Activated CD8-positive, alpha-beta T cell treated with anti-CD3 and anti-CD28 coated beads for 36 hours (primary cell): ENCODE data around the gene NEDD9. TPM values are rescaled to one million over a fixed set of nuclear protein-coding genes. Genes with fewer than 3 reads are reported as not detected.

Experiments
- ATAC-seq: fragments of 200-7000 bp; cut with Tn5 transposase; one replicate; pipeline ENCODE4 v1.10.0; 2021; ENCODE audit warnings: mild to moderate bottlenecking, moderate library complexity
- CTCF ChIA-PET: fragments of 350-600 bp; sonication (Branson Sonifier 250); formaldehyde crosslinking; loops from one replicate; lab custom pipeline; 2021; ENCODE audit warnings: antibody characterized with exemption; lab: Charles Lee
- POLR2A ChIA-PET: fragments of 350-600 bp; sonication (Branson Sonifier 250); formaldehyde crosslinking; loops from one replicate; lab custom pipeline; 2021; ENCODE audit warnings: antibody characterized with exemption; lab: Charles Lee
- DNase-seq: peaks from one replicate; pipeline ENCODE4 v3.0.0-alpha.2; 2020
- H3K27ac Mint-ChIP-seq: one replicate; pipeline ENCODE4 v1.8.0; 2021; ENCODE audit warnings: mild to moderate bottlenecking, mixed read lengths
- H3K27me3 Mint-ChIP-seq: one replicate; pipeline ENCODE4 v1.8.0; 2021; ENCODE audit warnings: mixed read lengths
- H3K36me3 Mint-ChIP-seq: one replicate; pipeline ENCODE4 v1.8.0; 2021; ENCODE audit warnings: low read depth, mixed read lengths
- H3K4me1 Mint-ChIP-seq: one replicate; pipeline ENCODE4 v1.8.0; 2021; ENCODE audit warnings: low read depth, mixed read lengths
- H3K4me3 Mint-ChIP-seq: one replicate; pipeline ENCODE4 v1.8.0; 2021; ENCODE audit warnings: mild to moderate bottlenecking, moderate library complexity, mixed read lengths
- H3K9me3 Mint-ChIP-seq: one replicate; pipeline ENCODE4 v1.8.0; 2021; ENCODE audit warnings: mixed read lengths
- CTCF ChIP-seq: fragments of 200-600 bp; IDR thresholded peaks from one replicate; pipeline ENCODE4 v1.8.0; 2022; ENCODE audit warnings: antibody characterized with exemption, mild to moderate bottlenecking
- intact Hi-C: fragments of 100-400 bp; cut with micrococcal nuclease; formaldehyde crosslinking; loops from one replicate; pipeline ENCODE4 v1.10.0; 2022
- total RNA-seq, 2 experiments: library from RNA; stranded (reverse); gene quantifications; one replicate each; pipeline ENCODE4 v1.2.3, GENCODE V29; 2021

The NEDD9 gene
- total RNA-seq, 2 experiments from 2014 or later, result 26.6 to 29.7 TPM

DNA sequence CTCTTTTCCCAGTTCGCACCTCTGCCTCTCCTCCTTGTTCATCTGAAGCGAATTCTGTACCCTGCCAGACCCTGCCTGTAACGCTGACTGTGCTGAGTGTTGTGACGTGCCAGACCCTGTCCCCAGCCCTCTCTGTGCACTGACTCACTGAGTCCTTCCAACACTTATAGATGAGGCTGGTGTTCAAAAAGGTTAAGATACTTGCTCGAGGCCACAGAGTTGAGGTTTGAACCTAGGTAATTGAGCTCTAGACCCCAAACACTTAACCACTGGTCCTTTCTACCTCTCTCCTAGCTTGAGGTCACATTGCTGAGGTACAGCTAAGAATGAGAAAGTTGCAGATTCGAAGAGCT lies 45.7 kb upstream of the NEDD9 start:
- peak overlapping the region; percentile 39 for H3K4me3 Mint-ChIP-seq
- POLR2A ChIA-PET, result interaction anchor here (0.8 to 1.5 kb wide), 8 partner anchors 11 to 142 kb away, joined by 3 to 5 read pairs (median 3); partner anchors contain the start of gene NEDD9
- H3K4me1 Mint-ChIP-seq, result peaks cover 45% of the 10 kb centered on the region
- no peaks in the 10 kb centered on the region for H3K9me3 Mint-ChIP-seq
- peaks cover 16% of the 10 kb centered on the region for H3K36me3 Mint-ChIP-seq
- intact Hi-C loops, result loop anchor here (5.0 kb wide), 1 partner anchor 46 kb away; the partner anchor contains the start of gene NEDD9
- peak overlapping the region; percentile 88 for H3K27ac Mint-ChIP-seq
- DNase-seq, result peak; percentile 62
- no peaks in the 10 kb centered on the region for H3K27me3 Mint-ChIP-seq
- peak; percentile 83 for ATAC-seq
- no peak for TF ChIP-seq CTCF
- CTCF ChIA-PET, result interaction anchor here (0.8 to 3.6 kb wide), 9 partner anchors 10 to 219 kb away, joined by 3 to 11 read pairs (median 4); no protein-coding TSS in a partner anchor

GRCh38 chr6:11277275-11278206 lies 45.1 kb upstream of the NEDD9 start:
- intact Hi-C loops, result loop anchor here (2.0 to 5.0 kb wide), 2 partner anchors 45 to 47 kb away; partner anchors contain the start of gene NEDD9
- ChIA-PET CTCF (interaction anchor here (0.8 to 3.6 kb wide), 11 partner anchors 10 to 219 kb away, joined by 3 to 11 read pairs (median 4); no protein-coding TSS in a partner anchor), POLR2A (interaction anchor here (0.6 to 1.5 kb wide), 10 partner anchors 12 to 141 kb away, joined by 3 to 5 read pairs (median 3); partner anchors contain the start of gene NEDD9)
- Mint-ChIP-seq H3K4me1 (peaks cover 45% of the 10 kb centered on the region), H3K27me3 (no peaks in the 10 kb centered on the region), H3K27ac (peak overlapping the region; percentile 88), H3K36me3 (peaks cover 20% of the 10 kb centered on the region), H3K4me3 (peak overlapping the region; percentile 39), H3K9me3 (no peaks in the 10 kb centered on the region)
- no peak for TF ChIP-seq CTCF
- DNase-seq, result peak; percentile 48
- peak; percentile 65 for ATAC-seq

DNA sequence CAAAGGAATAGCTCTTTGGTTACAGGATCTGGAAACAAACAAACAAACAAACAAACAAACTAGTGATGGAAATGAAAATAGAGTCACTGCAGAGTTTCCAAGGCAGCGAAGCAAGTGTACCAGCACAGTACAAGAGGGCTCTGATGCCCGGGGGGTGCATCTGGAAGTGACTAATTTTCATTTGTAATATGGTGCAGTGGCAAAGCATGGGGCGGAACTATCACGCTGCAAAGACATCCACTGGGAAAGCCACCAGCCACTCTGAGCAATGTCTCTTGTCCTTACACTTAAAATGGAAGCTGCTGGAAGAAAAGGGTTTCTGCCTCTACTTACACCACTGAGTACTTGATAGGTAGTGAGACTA lies 44.4 kb upstream of the NEDD9 start:
- no peak overlapping the region for H3K4me3 Mint-ChIP-seq
- POLR2A ChIA-PET, result interaction anchor here (1.1 to 1.2 kb wide), 3 partner anchors 54 to 140 kb away, joined by 3 read pairs; no protein-coding TSS in a partner anchor
- H3K27ac Mint-ChIP-seq, result peak overlapping the region; percentile 88
- H3K4me1 Mint-ChIP-seq, result peaks cover 45% of the 10 kb centered on the region
- H3K9me3 Mint-ChIP-seq, result no peaks in the 10 kb centered on the region
- H3K36me3 Mint-ChIP-seq, result peaks cover 24% of the 10 kb centered on the region
- no peak for TF ChIP-seq CTCF
- peak; percentile 21 for DNase-seq
- CTCF ChIA-PET, result interaction anchor here (1.0 to 3.6 kb wide), 5 partner anchors 11 to 219 kb away, joined by 3 to 11 read pairs (median 4); no protein-coding TSS in a partner anchor
- no peak for ATAC-seq
- intact Hi-C loops, result loop anchor here (2.0 to 5.0 kb wide), 2 partner anchors 45 to 48 kb away; partner anchors contain the start of gene NEDD9
- H3K27me3 Mint-ChIP-seq, result no peaks in the 10 kb centered on the region

DNA sequence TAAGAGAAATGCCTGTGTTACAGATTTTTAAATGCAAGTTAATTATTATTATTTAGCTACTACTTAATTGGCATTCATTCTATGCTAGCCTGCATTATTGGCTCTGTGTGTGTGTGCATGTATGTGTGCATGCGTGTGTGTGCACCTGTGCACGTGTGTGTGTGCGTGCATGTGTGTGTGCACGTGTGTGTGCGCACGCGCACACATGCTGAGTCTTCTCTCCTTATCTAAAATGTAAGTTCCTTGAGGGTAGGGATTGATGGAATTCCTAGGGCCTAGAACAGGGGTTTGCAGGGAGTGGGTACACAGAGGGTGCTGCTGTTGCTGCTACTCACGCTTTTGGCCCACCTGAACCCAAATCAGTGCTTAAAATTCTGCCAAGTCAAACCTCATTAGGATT lies 43.8 kb upstream of the NEDD9 start:
- Mint-ChIP-seq H3K4me3 (no peak overlapping the region), H3K27ac (peak overlapping the region; percentile 88), H3K9me3 (no peaks in the 10 kb centered on the region), H3K4me1 (peaks cover 45% of the 10 kb centered on the region), H3K27me3 (no peaks in the 10 kb centered on the region), H3K36me3 (peaks cover 25% of the 10 kb centered on the region)
- DNase-seq (no peak), ATAC-seq (no peak)
- POLR2A ChIA-PET, result interaction anchor here (0.8 to 1.2 kb wide), 3 partner anchors 9 to 40 kb away, joined by 3 to 4 read pairs (median 3); no protein-coding TSS in a partner anchor
- intact Hi-C loops, result loop anchor here (2.0 to 5.0 kb wide), 2 partner anchors 44 to 49 kb away; partner anchors contain the start of gene NEDD9
- CTCF ChIA-PET, result interaction anchor here (0.9 to 3.6 kb wide), 5 partner anchors 16 to 220 kb away, joined by 3 to 11 read pairs (median 3); partner anchors contain the start of gene NEDD9
- TF ChIP-seq CTCF, result no peak
